ENCODE data around the gene HOXD3. TPM values are rescaled to one million over a fixed set of nuclear protein-coding genes. Genes with fewer than 3 reads are reported as not detected.

Gene HOXD3
- total and polyA plus RNA-seq, 2 experiments from 2014 or later: not detected

DNA sequence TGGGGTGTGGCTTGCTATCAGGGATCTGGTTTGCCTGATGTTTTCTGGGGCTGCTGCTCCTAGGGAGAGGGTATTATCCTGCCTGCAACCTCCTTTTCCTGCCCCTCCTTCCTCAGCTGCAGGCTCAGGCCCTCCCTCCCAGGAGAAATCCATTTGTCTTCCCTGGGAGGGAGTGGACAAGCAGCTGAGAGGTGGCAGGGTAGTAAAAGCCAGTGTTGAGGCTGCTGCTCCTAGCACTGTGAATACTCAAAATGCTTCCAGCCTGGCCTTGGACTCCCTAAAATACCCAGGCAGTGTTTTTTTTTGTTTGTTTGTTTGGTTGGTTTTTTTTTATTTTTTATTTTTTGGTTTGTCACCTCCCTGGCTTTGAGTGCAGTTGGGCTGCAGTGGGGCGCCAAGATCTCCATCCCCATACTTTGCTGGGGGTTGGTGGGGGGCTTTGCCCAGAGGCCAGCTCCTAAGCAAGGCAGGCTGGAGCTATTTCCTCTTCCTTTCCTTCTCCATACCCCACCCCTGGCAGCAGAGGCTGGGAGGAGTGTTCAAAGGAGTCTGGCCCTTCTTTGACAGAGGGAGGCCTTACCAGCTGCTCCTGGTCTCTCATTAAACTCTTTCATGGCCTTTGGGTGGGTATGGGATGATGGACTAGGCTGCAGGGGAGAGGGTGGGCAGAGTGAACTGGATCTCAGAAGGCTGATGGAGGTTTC lies 13.6 kb downstream of the HOXD3 start:
- Mint-ChIP-seq H3K9me3 (no peaks in the 10 kb centered on the region; the same call in 1 of the 3 replicates), H3K36me3 (ENCODE audit: low read depth) (no peaks in the 10 kb centered on the region), H3K27me3 (ENCODE audit: insufficient read depth, low read depth, poor library complexity) (peaks cover 100% of the 10 kb centered on the region), H3K4me3 (no peak overlapping the region), H3K27ac (no peak overlapping the region), H3K4me1 (peaks cover 32% of the 10 kb centered on the region)
- Histone ChIP-seq H3F3A (replicated peaks; ENCODE audit: low read depth) (peaks cover 17% of the 10 kb centered on the region), H3K79me2 (replicated peaks; ENCODE audit: insufficient read depth) (no peaks in the 10 kb centered on the region), H3K4me2 (peak overlapping the region; percentile 75), H3K27ac (ENCODE audit: low read depth) (no peak overlapping the region), H3K4me1 (ENCODE audit: insufficient read depth) (peaks cover 34% of the 10 kb centered on the region), H3K4me3 (no peak overlapping the region), H4K20me1 (replicated peaks; ENCODE audit: insufficient read depth) (peaks cover 47% of the 10 kb centered on the region), H3K27me3 (ENCODE audit: insufficient read depth) (peaks cover 100% of the 10 kb centered on the region), H2AFZ (no peak overlapping the region), H3K9me2 (ENCODE audit: insufficient read depth) (no peaks in the 10 kb centered on the region), H3K36me3 (ENCODE audit: insufficient read depth) (no peaks in the 10 kb centered on the region; the same call in 1 of the 2 replicates)
- DNase-seq (ENCODE audit: low spot score) (peak; percentile 15), ATAC-seq (peak; percentile 1; the same call in 2 of the 3 replicates)
- peak; percentile 49 for TF ChIP-seq EZH2 (IDR thresholded peaks at IDR 0.05; ENCODE audit: low read depth, unreplicated experiment)
- TF ChIP-seq, protein P1, sequence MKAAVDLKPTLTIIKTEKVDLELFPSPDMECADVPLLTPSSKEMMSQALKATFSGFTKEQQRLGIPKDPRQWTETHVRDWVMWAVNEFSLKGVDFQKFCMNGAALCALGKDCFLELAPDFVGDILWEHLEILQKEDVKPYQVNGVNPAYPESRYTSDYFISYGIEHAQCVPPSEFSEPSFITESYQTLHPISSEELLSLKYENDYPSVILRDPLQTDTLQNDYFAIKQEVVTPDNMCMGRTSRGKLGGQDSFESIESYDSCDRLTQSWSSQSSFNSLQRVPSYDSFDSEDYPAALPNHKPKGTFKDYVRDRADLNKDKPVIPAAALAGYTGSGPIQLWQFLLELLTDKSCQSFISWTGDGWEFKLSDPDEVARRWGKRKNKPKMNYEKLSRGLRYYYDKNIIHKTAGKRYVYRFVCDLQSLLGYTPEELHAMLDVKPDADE (IDR thresholded peaks at IDR 0.05): no peak
- no peak for TF ChIP-seq STAT1 (IDR thresholded peaks at IDR 0.05; ENCODE audit: unreplicated experiment)
- TF ChIP-seq NANOG (IDR thresholded peaks at IDR 0.05; ENCODE audit: borderline replicate concordance): no peak

DNA sequence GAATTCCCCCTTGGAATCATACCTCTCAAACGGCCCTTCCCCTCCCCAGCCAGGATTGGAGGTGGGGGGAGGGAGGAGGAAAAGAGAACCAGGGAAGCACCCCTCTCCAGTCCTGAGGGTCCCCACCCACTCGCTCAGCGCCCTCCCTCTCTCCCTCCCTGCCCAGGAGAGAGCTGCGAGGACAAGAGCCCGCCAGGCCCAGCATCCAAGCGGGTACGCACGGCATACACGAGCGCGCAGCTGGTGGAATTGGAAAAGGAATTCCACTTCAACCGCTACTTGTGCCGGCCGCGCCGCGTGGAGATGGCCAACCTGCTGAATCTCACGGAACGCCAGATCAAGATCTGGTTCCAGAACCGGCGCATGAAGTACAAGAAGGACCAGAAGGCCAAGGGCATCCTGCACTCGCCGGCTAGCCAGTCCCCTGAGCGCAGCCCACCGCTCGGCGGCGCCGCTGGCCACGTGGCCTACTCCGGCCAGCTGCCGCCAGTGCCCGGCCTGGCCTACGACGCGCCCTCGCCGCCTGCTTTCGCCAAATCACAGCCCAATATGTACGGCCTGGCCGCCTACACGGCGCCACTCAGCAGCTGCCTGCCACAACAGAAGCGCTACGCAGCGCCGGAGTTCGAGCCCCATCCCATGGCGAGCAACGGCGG lies 14.4 kb downstream of the HOXD3 start:
- no peaks in the 10 kb centered on the region; the same call in 1 of the 2 replicates for H3K36me3 ChIP-seq (ENCODE audit: insufficient read depth)
- H3K27me3 ChIP-seq (ENCODE audit: insufficient read depth): peaks cover 100% of the 10 kb centered on the region
- ATAC-seq: peak; percentile 39
- peak overlapping the region; percentile 75 for H3K4me2 ChIP-seq
- H3K27me3 Mint-ChIP-seq (ENCODE audit: insufficient read depth, low read depth, poor library complexity): peaks cover 100% of the 10 kb centered on the region
- no peaks in the 10 kb centered on the region for H3K36me3 Mint-ChIP-seq (ENCODE audit: low read depth)
- peaks cover 38% of the 10 kb centered on the region for H3K4me1 Mint-ChIP-seq
- H3F3A ChIP-seq (replicated peaks; ENCODE audit: low read depth): peaks cover 22% of the 10 kb centered on the region
- no peak overlapping the region for H3K27ac Mint-ChIP-seq
- TF ChIP-seq STAT1 (IDR thresholded peaks at IDR 0.05; ENCODE audit: unreplicated experiment) (no peak), ZNF114 (CRISPR knock-in tag; IDR thresholded peaks at IDR 0.05) (no peak), EZH2 (IDR thresholded peaks at IDR 0.05; ENCODE audit: low read depth, unreplicated experiment) (peak; percentile 34)
- TF ChIP-seq, protein P2, sequence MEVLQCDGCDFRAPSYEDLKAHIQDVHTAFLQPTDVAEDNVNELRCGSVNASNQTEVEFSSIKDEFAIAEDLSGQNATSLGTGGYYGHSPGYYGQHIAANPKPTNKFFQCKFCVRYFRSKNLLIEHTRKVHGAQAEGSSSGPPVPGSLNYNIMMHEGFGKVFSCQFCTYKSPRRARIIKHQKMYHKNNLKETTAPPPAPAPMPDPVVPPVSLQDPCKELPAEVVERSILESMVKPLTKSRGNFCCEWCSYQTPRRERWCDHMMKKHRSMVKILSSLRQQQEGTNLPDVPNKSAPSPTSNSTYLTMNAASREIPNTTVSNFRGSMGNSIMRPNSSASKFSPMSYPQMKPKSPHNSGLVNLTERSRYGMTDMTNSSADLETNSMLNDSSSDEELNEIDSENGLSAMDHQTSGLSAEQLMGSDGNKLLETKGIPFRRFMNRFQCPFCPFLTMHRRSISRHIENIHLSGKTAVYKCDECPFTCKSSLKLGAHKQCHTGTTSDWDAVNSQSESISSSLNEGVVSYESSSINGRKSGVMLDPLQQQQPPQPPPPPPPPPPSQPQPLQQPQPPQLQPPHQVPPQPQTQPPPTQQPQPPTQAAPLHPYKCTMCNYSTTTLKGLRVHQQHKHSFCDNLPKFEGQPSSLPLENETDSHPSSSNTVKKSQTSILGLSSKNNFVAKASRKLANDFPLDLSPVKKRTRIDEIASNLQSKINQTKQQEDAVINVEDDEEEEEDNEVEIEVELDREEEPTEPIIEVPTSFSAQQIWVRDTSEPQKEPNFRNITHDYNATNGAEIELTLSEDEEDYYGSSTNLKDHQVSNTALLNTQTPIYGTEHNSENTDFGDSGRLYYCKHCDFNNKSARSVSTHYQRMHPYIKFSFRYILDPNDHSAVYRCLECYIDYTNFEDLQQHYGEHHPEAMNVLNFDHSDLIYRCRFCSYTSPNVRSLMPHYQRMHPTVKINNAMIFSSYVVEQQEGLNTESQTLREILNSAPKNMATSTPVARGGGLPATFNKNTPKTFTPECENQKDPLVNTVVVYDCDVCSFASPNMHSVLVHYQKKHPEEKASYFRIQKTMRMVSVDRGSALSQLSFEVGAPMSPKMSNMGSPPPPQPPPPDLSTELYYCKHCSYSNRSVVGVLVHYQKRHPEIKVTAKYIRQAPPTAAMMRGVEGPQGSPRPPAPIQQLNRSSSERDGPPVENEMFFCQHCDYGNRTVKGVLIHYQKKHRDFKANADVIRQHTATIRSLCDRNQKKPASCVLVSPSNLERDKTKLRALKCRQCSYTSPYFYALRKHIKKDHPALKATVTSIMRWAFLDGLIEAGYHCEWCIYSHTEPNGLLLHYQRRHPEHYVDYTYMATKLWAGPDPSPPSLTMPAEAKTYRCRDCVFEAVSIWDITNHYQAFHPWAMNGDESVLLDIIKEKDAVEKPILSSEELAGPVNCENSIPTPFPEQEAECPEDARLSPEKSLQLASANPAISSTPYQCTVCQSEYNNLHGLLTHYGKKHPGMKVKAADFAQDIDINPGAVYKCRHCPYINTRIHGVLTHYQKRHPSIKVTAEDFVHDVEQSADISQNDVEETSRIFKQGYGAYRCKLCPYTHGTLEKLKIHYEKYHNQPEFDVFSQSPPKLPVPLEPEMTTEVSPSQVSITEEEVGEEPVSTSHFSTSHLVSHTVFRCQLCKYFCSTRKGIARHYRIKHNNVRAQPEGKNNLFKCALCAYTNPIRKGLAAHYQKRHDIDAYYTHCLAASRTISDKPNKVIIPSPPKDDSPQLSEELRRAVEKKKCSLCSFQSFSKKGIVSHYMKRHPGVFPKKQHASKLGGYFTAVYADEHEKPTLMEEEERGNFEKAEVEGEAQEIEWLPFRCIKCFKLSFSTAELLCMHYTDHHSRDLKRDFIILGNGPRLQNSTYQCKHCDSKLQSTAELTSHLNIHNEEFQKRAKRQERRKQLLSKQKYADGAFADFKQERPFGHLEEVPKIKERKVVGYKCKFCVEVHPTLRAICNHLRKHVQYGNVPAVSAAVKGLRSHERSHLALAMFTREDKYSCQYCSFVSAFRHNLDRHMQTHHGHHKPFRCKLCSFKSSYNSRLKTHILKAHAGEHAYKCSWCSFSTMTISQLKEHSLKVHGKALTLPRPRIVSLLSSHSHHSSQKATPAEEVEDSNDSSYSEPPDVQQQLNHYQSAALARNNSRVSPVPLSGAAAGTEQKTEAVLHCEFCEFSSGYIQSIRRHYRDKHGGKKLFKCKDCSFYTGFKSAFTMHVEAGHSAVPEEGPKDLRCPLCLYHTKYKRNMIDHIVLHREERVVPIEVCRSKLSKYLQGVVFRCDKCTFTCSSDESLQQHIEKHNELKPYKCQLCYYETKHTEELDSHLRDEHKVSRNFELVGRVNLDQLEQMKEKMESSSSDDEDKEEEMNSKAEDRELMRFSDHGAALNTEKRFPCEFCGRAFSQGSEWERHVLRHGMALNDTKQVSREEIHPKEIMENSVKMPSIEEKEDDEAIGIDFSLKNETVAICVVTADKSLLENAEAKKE (CRISPR knock-in tag; IDR thresholded peaks at IDR 0.05): no peak
- TF ChIP-seq, protein P3, sequence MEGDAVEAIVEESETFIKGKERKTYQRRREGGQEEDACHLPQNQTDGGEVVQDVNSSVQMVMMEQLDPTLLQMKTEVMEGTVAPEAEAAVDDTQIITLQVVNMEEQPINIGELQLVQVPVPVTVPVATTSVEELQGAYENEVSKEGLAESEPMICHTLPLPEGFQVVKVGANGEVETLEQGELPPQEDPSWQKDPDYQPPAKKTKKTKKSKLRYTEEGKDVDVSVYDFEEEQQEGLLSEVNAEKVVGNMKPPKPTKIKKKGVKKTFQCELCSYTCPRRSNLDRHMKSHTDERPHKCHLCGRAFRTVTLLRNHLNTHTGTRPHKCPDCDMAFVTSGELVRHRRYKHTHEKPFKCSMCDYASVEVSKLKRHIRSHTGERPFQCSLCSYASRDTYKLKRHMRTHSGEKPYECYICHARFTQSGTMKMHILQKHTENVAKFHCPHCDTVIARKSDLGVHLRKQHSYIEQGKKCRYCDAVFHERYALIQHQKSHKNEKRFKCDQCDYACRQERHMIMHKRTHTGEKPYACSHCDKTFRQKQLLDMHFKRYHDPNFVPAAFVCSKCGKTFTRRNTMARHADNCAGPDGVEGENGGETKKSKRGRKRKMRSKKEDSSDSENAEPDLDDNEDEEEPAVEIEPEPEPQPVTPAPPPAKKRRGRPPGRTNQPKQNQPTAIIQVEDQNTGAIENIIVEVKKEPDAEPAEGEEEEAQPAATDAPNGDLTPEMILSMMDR (conservative IDR thresholded peaks at IDR 0.05; ENCODE audit: low read depth in 2 of 2): peak in 1 of 2 experiments; percentile 28; a peak in 2 of 4 replicates
- H3K4me1 ChIP-seq (ENCODE audit: insufficient read depth): peaks cover 38% of the 10 kb centered on the region
- peak overlapping the region; percentile 49 for H3K4me3 ChIP-seq
- H2AFZ ChIP-seq: peak overlapping the region; percentile 93
- H3K9me3 Mint-ChIP-seq: no peaks in the 10 kb centered on the region; the same call in 1 of the 3 replicates
- peaks cover 43% of the 10 kb centered on the region for H4K20me1 ChIP-seq (replicated peaks; ENCODE audit: insufficient read depth)
- DNase-seq (ENCODE audit: low spot score): peak; percentile 77
- no peaks in the 10 kb centered on the region for H3K79me2 ChIP-seq (replicated peaks; ENCODE audit: insufficient read depth)
- H3K27ac ChIP-seq (ENCODE audit: low read depth): no peak overlapping the region
- no peaks in the 10 kb centered on the region for H3K9me2 ChIP-seq (ENCODE audit: insufficient read depth)
- H3K4me3 Mint-ChIP-seq: peak overlapping the region; percentile 71
